Measurements from ENCODE around the gene UBL3.
A peak's percentile ranks its signal among the peaks of the same experiment; 100 is the strongest.

UBL3 gene

GRCh38 chr13:29782798-29783197, 67.6 kb downstream of the UBL3 start:
- Histone ChIP-seq H3K4me2 (ENCODE audit: low read length) (no peak overlapping the region), H3K79me1 (ENCODE audit: low read length) (peaks cover 5% of the 10 kb centered on the region), H3K4me1 (ENCODE audit: control insufficient read depth, low read depth, low read length) (no peaks in the 10 kb centered on the region), H2AK5ac (ENCODE audit: low read length) (no peak overlapping the region), H3K4me3 (ENCODE audit: low read length) (no peak overlapping the region), H4K8ac (ENCODE audit: low read depth, low read length) (no peak overlapping the region), H3K23ac (ENCODE audit: low read length) (no peak overlapping the region), H2BK5ac (ENCODE audit: low read length) (no peak overlapping the region), H3K79me2 (ENCODE audit: control insufficient read depth, insufficient read depth, low read length) (peaks cover 7% of the 10 kb centered on the region), H3K9ac (ENCODE audit: low read length) (no peak overlapping the region), H2BK15ac (replicated peaks; ENCODE audit: low read depth) (no peak overlapping the region), H3K36me3 (ENCODE audit: control insufficient read depth, insufficient read depth, low read length) (no peaks in the 10 kb centered on the region), H3K18ac (ENCODE audit: low read length) (no peak overlapping the region), H2BK120ac (ENCODE audit: low read depth, low read length) (no peak overlapping the region), H3K56ac (ENCODE audit: low read length) (no peak overlapping the region), H3K27ac (ENCODE audit: low read depth, low read length) (no peak overlapping the region), H3K4ac (ENCODE audit: low read depth, low read length) (no peak overlapping the region), H3K27me3 (ENCODE audit: insufficient read depth, low read length, poor library complexity) (no peaks in the 10 kb centered on the region), H4K5ac (ENCODE audit: low read length) (no peak overlapping the region)
- DNase-seq = no peak
- no CpG with 5 or more reads among the region's 1 CpG for WGBS (ENCODE audit: extremely low coverage, insufficient coverage, low lambda C conversion rate)

- Histone ChIP-seq H3K79me2 (ENCODE audit: control insufficient read depth, insufficient read depth, low read length) (no peaks in the 10 kb centered on the region), H3K18ac (ENCODE audit: low read length) (no peak overlapping the region)
Measured at GRCh38 chr13:29774830-29775229, 75.6 kb downstream of the UBL3 start.

GRCh38 chr13:29771247-29771646, 79.2 kb downstream of the UBL3 start:
- Histone ChIP-seq H3K18ac (ENCODE audit: low read length) (no peak overlapping the region), H3K79me2 (ENCODE audit: control insufficient read depth, insufficient read depth, low read length) (no peaks in the 10 kb centered on the region), H3K79me1 (ENCODE audit: low read length) (no peaks in the 10 kb centered on the region), H3K27ac (ENCODE audit: low read depth, low read length) (no peak overlapping the region), H3K4ac (ENCODE audit: low read depth, low read length) (no peak overlapping the region), H2BK15ac (replicated peaks; ENCODE audit: low read depth) (no peak overlapping the region), H3K9ac (ENCODE audit: low read length) (no peak overlapping the region), H3K4me1 (ENCODE audit: control insufficient read depth, low read depth, low read length) (no peaks in the 10 kb centered on the region), H2BK120ac (ENCODE audit: low read depth, low read length) (no peak overlapping the region), H3K56ac (ENCODE audit: low read length) (no peak overlapping the region), H4K8ac (ENCODE audit: low read depth, low read length) (no peak overlapping the region), H3K36me3 (ENCODE audit: control insufficient read depth, insufficient read depth, low read length) (no peaks in the 10 kb centered on the region), H3K27me3 (ENCODE audit: insufficient read depth, low read length, poor library complexity) (no peaks in the 10 kb centered on the region), H3K4me3 (ENCODE audit: low read length) (no peak overlapping the region), H2AK5ac (ENCODE audit: low read length) (no peak overlapping the region), H4K5ac (ENCODE audit: low read length) (no peak overlapping the region), H3K4me2 (ENCODE audit: low read length) (no peak overlapping the region), H3K23ac (ENCODE audit: low read length) (no peak overlapping the region), H2BK5ac (ENCODE audit: low read length) (no peak overlapping the region)
- DNase-seq = peak; percentile 35
- no CpG with 5 or more reads among the region's 2 CpGs for WGBS (ENCODE audit: extremely low coverage, insufficient coverage, low lambda C conversion rate)

More at GRCh38 chr13:29774830-29775229, 75.6 kb downstream of the UBL3 start:
- no peak overlapping the region for H2BK5ac ChIP-seq (ENCODE audit: low read length)
- H3K56ac ChIP-seq (ENCODE audit: low read length) = no peak overlapping the region
- H3K4ac ChIP-seq (ENCODE audit: low read depth, low read length) = no peak overlapping the region
- no peaks in the 10 kb centered on the region for H3K79me1 ChIP-seq (ENCODE audit: low read length)
- no peaks in the 10 kb centered on the region for H3K36me3 ChIP-seq (ENCODE audit: control insufficient read depth, insufficient read depth, low read length)
- H2AK5ac ChIP-seq (ENCODE audit: low read length) = no peak overlapping the region
- no peak overlapping the region for H2BK120ac ChIP-seq (ENCODE audit: low read depth, low read length)
- H3K27ac ChIP-seq (ENCODE audit: low read depth, low read length) = no peak overlapping the region
- H3K4me2 ChIP-seq (ENCODE audit: low read length) = no peak overlapping the region
- no peak overlapping the region for H4K5ac ChIP-seq (ENCODE audit: low read length)
- H3K27me3 ChIP-seq (ENCODE audit: insufficient read depth, low read length, poor library complexity) = no peaks in the 10 kb centered on the region
- no peak overlapping the region for H3K9ac ChIP-seq (ENCODE audit: low read length)
- no peaks in the 10 kb centered on the region for H3K4me1 ChIP-seq (ENCODE audit: control insufficient read depth, low read depth, low read length)
- WGBS (ENCODE audit: extremely low coverage, insufficient coverage, low lambda C conversion rate) = no CpG with 5 or more reads among the region's 1 CpG
- H4K8ac ChIP-seq (ENCODE audit: low read depth, low read length) = no peak overlapping the region
- H2BK15ac ChIP-seq (replicated peaks; ENCODE audit: low read depth) = no peak overlapping the region
- no peak overlapping the region for H3K4me3 ChIP-seq (ENCODE audit: low read length)
- no peak for DNase-seq
- H3K23ac ChIP-seq (ENCODE audit: low read length) = no peak overlapping the region

- H3K23ac ChIP-seq (ENCODE audit: low read length) = no peak overlapping the region
- H2AK5ac ChIP-seq (ENCODE audit: low read length) = no peak overlapping the region
- H2BK15ac ChIP-seq (replicated peaks; ENCODE audit: low read depth) = no peak overlapping the region
- no peak overlapping the region for H2BK120ac ChIP-seq (ENCODE audit: low read depth, low read length)
- no peak overlapping the region for H4K8ac ChIP-seq (ENCODE audit: low read depth, low read length)
- no CpG with 5 or more reads among the region's 5 CpGs for WGBS (ENCODE audit: extremely low coverage, insufficient coverage, low lambda C conversion rate)
- H3K4me2 ChIP-seq (ENCODE audit: low read length) = no peak overlapping the region
- H3K36me3 ChIP-seq (ENCODE audit: control insufficient read depth, insufficient read depth, low read length) = no peaks in the 10 kb centered on the region
- H3K56ac ChIP-seq (ENCODE audit: low read length) = no peak overlapping the region
- H3K18ac ChIP-seq (ENCODE audit: low read length) = no peak overlapping the region
- H4K5ac ChIP-seq (ENCODE audit: low read length) = no peak overlapping the region
- H3K4ac ChIP-seq (ENCODE audit: low read depth, low read length) = no peak overlapping the region
- no peaks in the 10 kb centered on the region for H3K79me2 ChIP-seq (ENCODE audit: control insufficient read depth, insufficient read depth, low read length)
- no peaks in the 10 kb centered on the region for H3K79me1 ChIP-seq (ENCODE audit: low read length)
- no peak for DNase-seq
- H3K27me3 ChIP-seq (ENCODE audit: insufficient read depth, low read length, poor library complexity) = no peaks in the 10 kb centered on the region
- no peaks in the 10 kb centered on the region for H3K4me1 ChIP-seq (ENCODE audit: control insufficient read depth, low read depth, low read length)
- H3K27ac ChIP-seq (ENCODE audit: low read depth, low read length) = no peak overlapping the region
- no peak overlapping the region for H3K4me3 ChIP-seq (ENCODE audit: low read length)
- no peak overlapping the region for H3K9ac ChIP-seq (ENCODE audit: low read length)
- no peak overlapping the region for H2BK5ac ChIP-seq (ENCODE audit: low read length)
Measured at GRCh38 chr13:29767006-29767405, 83.4 kb downstream of the UBL3 start.

GRCh38 chr13:29763436-29764180, 86.8 kb downstream of the UBL3 start:
- Histone ChIP-seq H2BK5ac (ENCODE audit: low read length) (no peak overlapping the region), H3K79me1 (ENCODE audit: low read length) (no peaks in the 10 kb centered on the region), H2BK120ac (ENCODE audit: low read depth, low read length) (no peak overlapping the region), H3K36me3 (ENCODE audit: control insufficient read depth, insufficient read depth, low read length) (no peaks in the 10 kb centered on the region), H3K4ac (ENCODE audit: low read depth, low read length) (no peak overlapping the region), H3K4me1 (ENCODE audit: control insufficient read depth, low read depth, low read length) (no peaks in the 10 kb centered on the region), H3K79me2 (ENCODE audit: control insufficient read depth, insufficient read depth, low read length) (no peaks in the 10 kb centered on the region), H4K8ac (ENCODE audit: low read depth, low read length) (no peak overlapping the region), H3K18ac (ENCODE audit: low read length) (no peak overlapping the region), H2AK5ac (ENCODE audit: low read length) (no peak overlapping the region), H4K5ac (ENCODE audit: low read length) (no peak overlapping the region), H2BK15ac (replicated peaks; ENCODE audit: low read depth) (no peak overlapping the region), H3K4me2 (ENCODE audit: low read length) (no peak overlapping the region), H3K9ac (ENCODE audit: low read length) (no peak overlapping the region), H3K27me3 (ENCODE audit: insufficient read depth, low read length, poor library complexity) (no peaks in the 10 kb centered on the region), H3K23ac (ENCODE audit: low read length) (no peak overlapping the region), H3K27ac (ENCODE audit: low read depth, low read length) (no peak overlapping the region), H3K4me3 (ENCODE audit: low read length) (no peak overlapping the region), H3K56ac (ENCODE audit: low read length) (no peak overlapping the region)
- DNase-seq = no peak
- no CpG with 5 or more reads among the region's 2 CpGs for WGBS (ENCODE audit: extremely low coverage, insufficient coverage, low lambda C conversion rate)

GRCh38 chr13:29761815-29762214, 88.6 kb downstream of the UBL3 start:
- H4K8ac ChIP-seq (ENCODE audit: low read depth, low read length) = no peak overlapping the region
- no peak overlapping the region for H3K4me2 ChIP-seq (ENCODE audit: low read length)
- H3K4ac ChIP-seq (ENCODE audit: low read depth, low read length) = no peak overlapping the region
- H2BK5ac ChIP-seq (ENCODE audit: low read length) = no peak overlapping the region
- H4K5ac ChIP-seq (ENCODE audit: low read length) = no peak overlapping the region
- no peaks in the 10 kb centered on the region for H3K27me3 ChIP-seq (ENCODE audit: insufficient read depth, low read length, poor library complexity)
- H3K79me1 ChIP-seq (ENCODE audit: low read length) = no peaks in the 10 kb centered on the region
- H2BK120ac ChIP-seq (ENCODE audit: low read depth, low read length) = no peak overlapping the region
- H2BK15ac ChIP-seq (replicated peaks; ENCODE audit: low read depth) = no peak overlapping the region
- H3K23ac ChIP-seq (ENCODE audit: low read length) = no peak overlapping the region
- no peaks in the 10 kb centered on the region for H3K36me3 ChIP-seq (ENCODE audit: control insufficient read depth, insufficient read depth, low read length)
- H3K79me2 ChIP-seq (ENCODE audit: control insufficient read depth, insufficient read depth, low read length) = no peaks in the 10 kb centered on the region
- H3K4me1 ChIP-seq (ENCODE audit: control insufficient read depth, low read depth, low read length) = no peaks in the 10 kb centered on the region
- DNase-seq = peak; percentile 55
- no peak overlapping the region for H2AK5ac ChIP-seq (ENCODE audit: low read length)
- no peak overlapping the region for H3K9ac ChIP-seq (ENCODE audit: low read length)
- no peak overlapping the region for H3K27ac ChIP-seq (ENCODE audit: low read depth, low read length)
- no peak overlapping the region for H3K18ac ChIP-seq (ENCODE audit: low read length)
- no CpG with 5 or more reads among the region's 4 CpGs for WGBS (ENCODE audit: extremely low coverage, insufficient coverage, low lambda C conversion rate)
- no peak overlapping the region for H3K56ac ChIP-seq (ENCODE audit: low read length)
- no peak overlapping the region for H3K4me3 ChIP-seq (ENCODE audit: low read length)

Measured in mesendoderm (in vitro differentiated cells).